Hindlimb muscle (tissue), 1 donor: ENCODE data around the gene BRINP2. TPM values are rescaled to one million over a fixed set of nuclear protein-coding genes. Genes with fewer than 3 reads are reported as not detected.
A peak's percentile ranks its signal among the peaks of the same experiment; 100 is the strongest.

ENCODE experiments used
- DNase-seq: peaks from one replicate; pipeline ENCODE4 v3.0.0-alpha.2; 2013
- polyA plus RNA-seq: library from polyadenylated mRNA; unstranded; fragments of 120-200 nt; gene quantifications from one replicate; pipeline ENCODE4 v1.2.1, GENCODE V29; 2013; ENCODE audit not compliant: insufficient read length

The BRINP2 gene
- polyA plus RNA-seq, 1 donor: 0.17 TPM

DNA sequence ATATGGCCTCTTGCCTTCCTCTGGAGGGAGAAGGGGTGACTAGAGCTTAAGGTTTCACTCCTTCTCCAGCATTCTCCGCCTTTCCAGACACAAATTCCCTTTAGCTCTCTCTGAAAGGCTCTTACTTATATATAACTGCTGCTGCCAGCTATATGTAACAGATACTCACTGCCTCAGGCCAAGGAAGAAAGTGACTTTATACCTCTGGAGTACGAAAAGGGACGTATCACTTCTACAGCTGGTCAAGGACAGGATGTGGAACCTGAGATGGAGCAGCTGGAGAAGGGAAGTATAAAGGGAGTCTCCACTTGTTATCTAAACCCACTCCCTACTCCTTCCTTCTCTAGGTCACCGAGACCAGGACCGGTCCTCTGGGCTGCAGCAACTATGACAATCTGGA, 102.4 kb downstream of the BRINP2 start:
- no peak for DNase-seq

DNA sequence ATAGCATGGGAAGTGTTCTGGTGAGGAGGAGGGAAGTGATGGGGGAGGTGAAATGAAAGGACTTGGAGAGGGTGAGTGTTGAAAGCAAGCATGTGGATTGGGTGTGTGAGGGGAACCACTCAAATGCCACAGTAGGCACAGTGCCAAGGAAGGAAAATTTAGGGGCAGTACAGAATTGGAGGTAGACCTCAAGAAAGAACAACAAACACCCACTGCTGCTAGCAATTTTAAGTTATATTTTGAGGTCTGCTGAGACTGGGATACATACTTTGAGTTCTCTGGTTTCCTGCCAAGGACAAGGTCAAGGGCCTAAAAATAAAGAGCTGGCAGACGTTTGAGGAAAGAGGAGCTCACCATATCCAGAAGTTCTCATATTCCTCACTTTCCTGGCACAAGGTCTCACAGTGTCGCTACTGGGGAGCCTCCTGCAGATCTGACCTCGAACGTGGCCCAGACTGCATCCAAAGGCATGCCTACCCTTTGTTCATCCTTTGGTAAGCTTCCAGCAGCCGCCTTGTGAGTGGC, 104.0 kb downstream of the BRINP2 start:
- peak; percentile 67 for DNase-seq

DNA sequence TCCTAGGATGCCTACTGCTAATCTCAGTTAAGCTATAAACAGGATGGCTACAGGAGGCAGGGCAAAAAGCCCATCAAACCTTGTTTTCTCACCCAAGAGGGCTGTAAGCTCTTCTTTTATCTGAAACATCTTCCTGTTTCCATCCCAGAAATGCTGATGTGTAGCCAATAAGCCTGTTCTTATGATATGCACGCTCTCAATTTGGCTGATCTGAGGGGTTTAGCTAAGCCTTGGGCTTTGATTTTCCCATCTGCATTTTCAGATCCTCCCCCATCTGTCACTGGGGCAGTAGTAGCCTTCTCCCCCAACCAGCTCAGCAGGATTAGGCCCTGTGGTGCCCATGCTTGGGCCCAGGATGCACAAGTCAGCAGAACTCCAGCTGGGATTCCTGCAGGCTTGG, 105.0 kb downstream of the BRINP2 start:
- DNase-seq: no peak

GRCh38 chr1:177278626-177279390, 108.0 kb downstream of the BRINP2 start:
- no peak for DNase-seq

DNA sequence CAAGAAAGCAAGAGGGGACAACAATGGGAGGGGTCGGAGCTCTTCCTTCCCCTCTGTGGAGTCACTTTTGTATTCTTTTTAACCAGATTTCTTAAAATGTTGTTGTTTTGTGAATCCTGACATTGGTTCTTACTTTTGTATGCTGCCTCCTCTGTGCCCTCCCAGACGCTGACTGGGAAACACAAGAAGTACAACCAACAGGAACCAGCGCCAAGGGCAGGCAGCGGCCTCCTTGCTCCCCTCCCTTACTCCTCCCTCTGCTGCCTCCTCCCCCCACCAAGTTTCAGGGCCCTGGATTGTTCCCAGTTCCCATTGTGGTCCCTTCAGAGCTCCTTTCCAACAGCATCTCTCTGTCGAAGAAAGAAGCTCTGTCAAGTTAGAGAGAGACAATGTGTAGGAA, 111.1 kb downstream of the BRINP2 start:
- no peak for DNase-seq

DNA sequence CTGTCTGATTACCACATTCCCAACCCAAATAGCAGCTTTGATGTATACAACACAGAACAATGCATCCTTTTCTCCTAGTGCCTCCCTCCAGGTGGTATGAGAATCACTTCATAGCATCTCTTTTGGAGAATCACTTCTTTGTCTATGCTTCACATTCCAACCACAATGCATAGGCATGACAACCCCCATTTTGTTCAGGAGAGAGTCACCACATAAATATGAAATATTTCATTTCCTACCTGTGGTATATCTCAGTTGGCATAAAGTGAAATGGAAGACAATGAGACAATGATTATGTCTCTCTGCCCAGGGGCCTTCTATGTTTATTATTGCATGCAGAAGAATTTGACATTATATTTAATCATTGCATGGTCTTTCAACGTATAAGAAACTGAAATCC, 112.2 kb downstream of the BRINP2 start:
- no peak for DNase-seq

- no peak for DNase-seq
These were observed 112.6 kb downstream of the BRINP2 start for GRCh38 chr1:177283380-177283779.

DNA sequence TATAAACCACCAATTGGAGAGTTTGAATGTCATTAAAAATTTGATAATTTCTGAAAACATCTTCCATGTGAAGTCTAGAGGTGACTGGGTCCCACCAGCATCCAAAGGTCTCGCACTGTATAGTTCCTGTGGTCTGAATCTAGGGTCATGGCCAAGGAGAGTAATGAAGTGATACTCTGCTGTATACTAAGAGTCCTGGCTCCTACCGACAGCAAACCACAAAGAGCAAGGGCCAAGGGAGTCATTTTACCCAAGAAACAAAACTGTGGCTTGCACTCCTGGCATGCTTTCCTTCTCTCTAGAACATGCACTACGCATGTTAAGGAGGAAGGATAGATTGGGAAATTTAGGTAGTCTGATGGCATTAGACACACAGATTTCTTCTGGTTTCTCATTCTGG, 115.6 kb downstream of the BRINP2 start:
- no peak for DNase-seq

DNA sequence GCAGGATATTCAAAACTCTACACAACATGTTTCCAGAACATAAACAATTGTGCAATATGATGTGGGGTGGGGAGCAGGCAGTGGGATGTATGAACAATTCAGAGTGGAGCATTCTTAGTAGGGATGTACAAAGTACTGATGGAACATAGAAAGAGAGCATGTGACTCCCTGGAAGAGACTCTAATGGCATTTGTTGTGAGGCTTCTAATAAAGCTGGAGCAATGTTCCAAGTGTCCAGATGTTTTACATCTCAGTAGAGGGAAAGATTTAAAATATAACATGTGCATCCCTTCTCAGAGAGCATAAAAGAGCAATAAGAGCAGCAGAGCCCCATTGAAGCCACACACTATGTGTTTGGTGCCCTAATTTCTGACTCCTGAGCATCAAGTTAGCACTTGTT, 116.5 kb downstream of the BRINP2 start:
- peak; percentile 74 for DNase-seq

DNA sequence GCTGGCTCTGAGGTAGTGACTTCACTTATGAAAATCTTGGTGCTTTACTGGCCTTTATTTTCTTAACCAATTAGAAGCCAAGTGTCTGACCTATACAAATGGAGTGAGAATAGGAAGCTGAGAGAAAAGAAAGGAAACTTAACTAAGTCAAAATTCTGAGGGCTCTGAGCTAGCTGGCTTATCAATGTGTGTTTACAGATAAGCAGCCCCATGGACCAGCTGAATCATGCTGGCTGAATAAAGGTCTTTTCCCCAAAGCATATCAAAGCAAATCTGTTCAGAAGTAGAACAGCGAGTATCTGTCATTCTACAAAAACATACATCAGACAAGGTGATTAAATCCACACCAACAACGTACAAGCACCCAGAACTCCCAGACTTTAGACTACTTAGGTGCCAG, 117.2 kb downstream of the BRINP2 start:
- DNase-seq: no peak

DNA sequence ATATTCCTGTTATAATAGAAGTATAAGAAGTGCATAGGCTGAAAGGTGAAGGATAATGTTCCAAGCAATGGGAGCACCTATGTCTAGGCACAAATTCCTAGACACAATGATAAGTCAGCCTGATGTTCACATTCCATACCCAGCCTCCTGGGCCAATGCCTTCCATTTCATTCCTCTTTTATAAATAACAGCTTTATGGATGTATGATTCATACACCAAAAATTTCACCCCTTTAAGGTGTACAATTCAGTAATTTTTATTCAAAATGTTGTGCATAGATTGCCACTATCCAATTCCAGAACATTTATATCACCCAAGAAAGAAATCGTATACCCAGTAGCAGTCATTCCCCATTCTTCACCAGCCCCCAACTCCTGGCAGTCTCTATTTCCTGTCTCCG, 118.8 kb downstream of the BRINP2 start:
- DNase-seq: no peak

DNA sequence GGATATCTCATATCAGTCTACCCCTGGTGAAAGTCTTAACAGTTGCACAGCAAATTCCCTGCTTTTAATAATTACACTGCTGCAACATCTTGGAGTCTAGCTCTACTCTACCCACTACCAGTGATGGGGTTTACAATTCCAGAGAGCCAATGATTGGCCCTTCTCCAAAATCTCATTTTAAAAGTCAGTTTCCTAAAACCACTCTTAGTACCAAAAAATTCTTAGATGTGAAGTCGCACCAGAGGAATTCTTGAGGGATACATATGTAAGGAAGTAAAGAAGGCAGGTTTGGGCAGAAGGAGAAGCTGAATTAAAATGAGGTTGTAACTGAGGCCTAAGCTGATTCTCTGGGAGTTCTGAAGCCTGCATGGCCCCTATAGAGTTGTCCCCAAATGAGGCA, 129.7 kb downstream of the BRINP2 start:
- DNase-seq: no peak

DNA sequence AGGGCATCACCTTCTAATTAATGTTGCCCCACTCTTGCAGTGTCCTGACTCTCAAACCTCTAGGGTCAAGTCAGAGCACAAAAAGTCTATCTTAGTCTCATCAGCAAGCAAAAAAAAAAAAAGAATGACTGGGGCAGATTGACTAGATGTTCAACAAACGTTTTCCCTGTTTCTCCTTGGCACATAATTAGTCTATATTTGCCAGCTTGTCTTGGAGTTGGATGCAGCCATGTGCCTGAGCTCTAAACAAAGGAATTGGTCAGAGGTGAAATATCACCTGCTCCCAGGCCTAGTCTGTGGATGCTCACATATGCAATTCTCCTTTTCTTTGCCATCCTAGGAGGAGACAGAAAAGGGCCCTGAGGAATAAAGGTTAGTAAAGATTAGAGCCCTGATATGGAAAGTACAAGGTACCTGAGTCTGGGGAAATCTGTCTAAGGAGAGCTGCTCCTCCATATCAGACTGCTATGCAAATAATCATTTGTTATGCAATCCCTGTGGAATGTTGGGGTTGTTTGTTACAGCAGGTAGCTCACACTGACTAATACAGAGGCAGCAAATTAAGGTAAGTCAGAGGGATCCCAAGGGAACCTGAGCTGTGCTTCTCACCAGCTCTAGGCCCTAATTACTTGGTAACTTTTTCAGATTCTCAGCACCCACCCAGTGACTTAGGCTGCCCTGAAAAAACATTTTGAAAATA, 130.8 kb downstream of the BRINP2 start:
- DNase-seq: no peak

GRCh38 chr1:177302357-177303044, 131.7 kb downstream of the BRINP2 start:
- no peak for DNase-seq

DNA sequence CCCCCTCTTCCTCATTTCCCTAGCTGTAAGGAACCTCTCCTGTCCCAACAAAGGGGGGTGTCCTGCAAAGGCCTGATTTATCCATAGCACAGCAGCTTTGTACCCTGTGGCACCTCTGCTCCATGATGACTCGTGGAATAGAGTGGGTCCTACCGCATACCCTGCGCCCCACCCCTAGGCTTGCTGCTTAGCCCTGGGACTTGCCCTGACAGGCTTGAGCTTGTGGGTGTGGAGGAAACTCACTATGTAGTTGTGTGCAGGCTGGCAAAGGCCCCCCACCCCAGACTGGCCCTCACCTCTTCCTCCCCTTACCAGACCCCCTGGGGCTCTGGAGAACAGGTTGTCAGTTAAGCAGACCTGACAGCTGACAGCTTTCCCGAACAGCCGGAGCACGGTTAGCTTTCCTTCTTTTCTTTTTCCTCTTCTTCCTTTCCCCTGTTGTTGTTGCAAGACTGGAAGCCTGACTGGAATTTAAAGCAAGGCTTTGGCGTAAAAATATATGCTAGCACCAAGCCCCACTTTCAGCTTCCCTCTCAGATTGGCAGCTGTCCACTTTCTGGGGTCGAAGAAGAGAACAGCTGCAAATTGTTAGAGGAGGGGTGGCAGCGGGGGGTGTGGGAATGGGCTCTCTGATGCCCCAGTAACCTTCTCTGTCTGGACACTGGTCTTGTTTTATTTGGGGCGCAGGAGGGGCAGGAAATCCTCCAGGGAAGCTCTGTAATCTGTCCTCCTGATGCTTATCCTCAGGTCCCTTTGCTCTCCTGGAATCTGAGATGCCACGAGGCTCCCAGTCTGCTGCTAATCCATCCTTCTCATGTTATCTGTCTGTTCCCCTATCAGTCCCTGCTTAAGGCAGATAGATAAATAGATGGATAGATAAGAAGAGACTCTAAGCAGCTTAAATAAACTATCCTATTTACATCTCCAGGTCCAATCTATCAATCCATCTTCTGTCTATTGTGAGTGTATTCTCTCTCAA, 134.6 kb downstream of the BRINP2 start:
- DNase-seq: no peak

DNA sequence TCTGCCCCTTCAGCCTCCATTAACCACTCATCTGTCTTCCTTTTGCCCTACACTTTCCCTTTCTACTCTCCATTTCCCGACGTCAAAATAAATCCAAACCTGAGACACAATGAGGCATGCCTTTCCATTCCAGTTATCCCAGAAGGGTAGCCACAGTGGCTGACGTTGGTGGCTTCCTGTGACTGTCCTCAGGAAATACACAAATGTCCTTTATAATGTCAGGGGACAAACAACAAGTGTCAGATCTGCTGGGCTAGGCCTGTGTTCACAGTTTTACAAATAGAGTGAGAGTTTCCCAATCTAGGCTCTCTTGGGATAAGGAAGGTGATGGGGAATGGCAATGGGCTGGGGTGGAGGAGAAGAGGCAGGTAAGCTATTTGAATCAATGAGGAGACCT, 135.3 kb downstream of the BRINP2 start:
- DNase-seq: no peak

DNA sequence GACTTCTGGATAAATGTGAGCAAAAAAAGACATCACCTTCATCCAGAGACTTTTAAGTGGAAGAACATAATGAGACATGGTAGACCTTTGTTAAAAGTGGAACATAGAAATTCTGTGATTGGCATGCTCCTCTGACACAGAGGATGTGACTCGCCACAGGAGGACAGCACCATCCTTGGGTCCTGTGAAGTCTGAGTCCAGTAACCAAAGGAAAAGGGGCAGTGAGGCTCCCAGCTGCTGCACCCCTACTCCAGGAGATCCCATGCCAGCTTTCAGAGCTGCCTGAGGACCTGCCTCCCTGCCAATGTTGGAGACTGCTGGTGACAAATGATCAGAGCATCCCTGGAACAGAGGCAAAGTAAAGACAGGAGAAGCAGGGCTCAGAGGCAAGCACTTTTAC, 136.2 kb downstream of the BRINP2 start:
- no peak for DNase-seq

DNA sequence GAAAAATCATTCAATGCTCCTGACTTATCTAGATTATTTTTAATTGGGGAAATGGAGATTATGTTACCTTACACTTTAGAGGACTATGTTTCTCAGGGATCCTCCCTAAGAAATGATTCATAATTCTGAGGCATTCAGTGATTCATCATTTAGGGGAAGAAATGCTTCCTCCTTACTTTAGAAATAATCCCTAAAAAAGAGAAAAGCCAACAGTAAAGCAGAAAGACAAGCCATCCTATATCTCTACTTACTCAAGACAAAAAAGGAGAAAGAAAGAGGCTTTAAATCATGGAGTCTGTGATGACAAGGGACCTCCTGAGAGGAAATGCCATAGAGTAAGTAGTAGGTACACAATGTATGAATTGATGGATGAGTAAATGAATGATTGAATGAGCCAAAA, 137.0 kb downstream of the BRINP2 start:
- no peak for DNase-seq

GRCh38 chr1:177309880-177310279, 139.1 kb downstream of the BRINP2 start:
- DNase-seq: no peak

DNA sequence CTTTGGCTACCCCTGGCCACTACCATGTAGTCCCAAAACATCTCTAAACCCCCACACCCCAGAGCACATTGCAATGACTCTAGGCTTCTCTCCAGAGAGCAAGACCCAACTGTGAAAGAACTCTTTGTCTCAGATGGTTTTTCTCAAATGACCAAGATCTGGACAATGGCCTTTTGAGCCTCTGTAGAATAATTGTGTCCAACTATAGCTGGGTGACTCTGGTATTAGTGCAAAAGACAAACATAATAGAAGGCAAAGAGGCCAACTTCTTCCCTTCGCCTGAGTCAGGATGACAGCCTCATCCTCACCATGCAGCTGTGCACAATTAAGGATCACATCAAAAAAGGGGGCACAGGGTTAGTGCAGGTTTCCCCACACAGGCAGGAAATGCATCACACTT, 139.6 kb downstream of the BRINP2 start:
- no peak for DNase-seq

GRCh38 chr1:177311111-177311510, 140.4 kb downstream of the BRINP2 start:
- DNase-seq: no peak

DNA sequence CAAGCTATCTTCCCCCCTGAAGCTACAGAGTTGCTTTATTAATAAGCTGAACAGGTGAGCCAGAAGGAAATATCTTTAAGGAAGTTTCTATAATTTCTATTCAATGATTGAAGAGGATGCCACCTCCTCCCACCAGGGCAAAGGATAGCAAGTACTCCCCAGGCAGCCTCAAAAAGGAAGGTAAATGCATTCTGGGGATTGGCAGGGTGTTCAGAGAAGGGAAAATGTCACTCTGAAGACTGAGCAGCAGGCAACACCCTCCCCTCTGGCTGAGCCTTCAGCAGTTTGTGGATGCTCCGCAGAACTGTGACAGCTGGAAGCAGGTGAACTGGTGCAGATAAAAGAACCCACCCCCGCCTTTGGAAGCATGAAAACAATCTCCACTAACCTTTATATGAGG, 140.8 kb downstream of the BRINP2 start:
- DNase-seq: no peak
